Thyroid gland (tissue), 4 donors: Measurements from ENCODE around the gene OSGIN1.

Experiments
- POLR2A ChIP-seq, 2 donors: fragments of 450-650 bp; IDR thresholded peaks; one replicate each; pipeline ENCODE4 v1.6.1; 2017; ENCODE audit warnings: antibody characterized with exemption in 2 of 2, mild to moderate bottlenecking in 2 of 2, moderate library complexity in 1 of 2
- TF ChIP-seq, protein P1 (sequence below), 6 experiments: fragments of 200-600 bp in 3 of 6; fragments of 450-650 bp in 3 of 6; sonication (generic) in 3 of 6; IDR thresholded peaks; one replicate each; pipeline ENCODE4 v1.5.1; 2016 to 2019; ENCODE audit warnings: antibody characterized with exemption in 6 of 6, mild to moderate bottlenecking in 2 of 6, inconsistent platforms in 1 of 6, moderate library complexity in 1 of 6

- TF ChIP-seq, protein P1, sequence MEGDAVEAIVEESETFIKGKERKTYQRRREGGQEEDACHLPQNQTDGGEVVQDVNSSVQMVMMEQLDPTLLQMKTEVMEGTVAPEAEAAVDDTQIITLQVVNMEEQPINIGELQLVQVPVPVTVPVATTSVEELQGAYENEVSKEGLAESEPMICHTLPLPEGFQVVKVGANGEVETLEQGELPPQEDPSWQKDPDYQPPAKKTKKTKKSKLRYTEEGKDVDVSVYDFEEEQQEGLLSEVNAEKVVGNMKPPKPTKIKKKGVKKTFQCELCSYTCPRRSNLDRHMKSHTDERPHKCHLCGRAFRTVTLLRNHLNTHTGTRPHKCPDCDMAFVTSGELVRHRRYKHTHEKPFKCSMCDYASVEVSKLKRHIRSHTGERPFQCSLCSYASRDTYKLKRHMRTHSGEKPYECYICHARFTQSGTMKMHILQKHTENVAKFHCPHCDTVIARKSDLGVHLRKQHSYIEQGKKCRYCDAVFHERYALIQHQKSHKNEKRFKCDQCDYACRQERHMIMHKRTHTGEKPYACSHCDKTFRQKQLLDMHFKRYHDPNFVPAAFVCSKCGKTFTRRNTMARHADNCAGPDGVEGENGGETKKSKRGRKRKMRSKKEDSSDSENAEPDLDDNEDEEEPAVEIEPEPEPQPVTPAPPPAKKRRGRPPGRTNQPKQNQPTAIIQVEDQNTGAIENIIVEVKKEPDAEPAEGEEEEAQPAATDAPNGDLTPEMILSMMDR (IDR thresholded peaks at IDR 0.05): no peak
- TF ChIP-seq POLR2A (IDR thresholded peaks at IDR 0.05): no peak
Observed at GRCh38 chr16:83936581-83937165, 16.4 kb upstream of the OSGIN1 start.
